SK-N-SH treated with all-trans-retinoic acid at 6 μM for 48 hours (cell line): ENCODE results near the gene HRCT1.

ENCODE experiments used
- ATAC-seq: fragments of 200-7000 bp; cut with Tn5 transposase; 3 replicates; pipeline ENCODE4 v1.9.1; 2020; ENCODE audit warnings: mild to moderate bottlenecking, moderate library complexity
- ARNTL ChIP-seq: fragments of 450-650 bp; formaldehyde crosslinking; IDR thresholded peaks from 2 replicates; pipeline ENCODE4 v1.5.0; 2020; ENCODE audit warnings: low read depth, mild to moderate bottlenecking, moderate library complexity, borderline replicate concordance
- BACH2 ChIP-seq: fragments of 250-450 bp; sonication (Bioruptor Pico); IDR thresholded peaks from 2 replicates; pipeline ENCODE4 v1.9.0; 2021; ENCODE audit warnings: mild to moderate bottlenecking, borderline replicate concordance
- CREB5 ChIP-seq: fragments of 250-450 bp; sonication (Bioruptor Pico); IDR thresholded peaks from 2 replicates; pipeline ENCODE4 v1.5.1; 2020; ENCODE audit warnings: low read depth, mild to moderate bottlenecking, moderate library complexity
- CSDC2 ChIP-seq: fragments of 250-450 bp; sonication (Bioruptor Pico); IDR thresholded peaks from 2 replicates; pipeline ENCODE4 v1.5.0; 2020; ENCODE audit warnings: mild to moderate bottlenecking, moderate library complexity
- ESRRG ChIP-seq: fragments of 250-450 bp; sonication (Bioruptor Pico); IDR thresholded peaks from 2 replicates; pipeline ENCODE4 v1.6.1; 2021; ENCODE audit warnings: mild to moderate bottlenecking
- GLIS3 ChIP-seq: fragments of 250-450 bp; sonication (Bioruptor Pico); IDR thresholded peaks from 2 replicates; pipeline ENCODE4 v1.5.0; 2020; ENCODE audit warnings: mild to moderate bottlenecking, moderate library complexity
- ISL1 ChIP-seq: fragments of 250-450 bp; sonication (Bioruptor Pico); IDR thresholded peaks from 2 replicates; pipeline ENCODE4 v2.1.2; 2022; ENCODE audit warnings: mild to moderate bottlenecking, moderate library complexity
- OSR1 ChIP-seq: fragments of 250-450 bp; sonication (Bioruptor Pico); IDR thresholded peaks from 2 replicates; pipeline ENCODE4 v1.8.0; 2022; ENCODE audit warnings: moderate library complexity, mild to moderate bottlenecking, inconsistent platforms
- POU6F1 ChIP-seq: fragments of 250-450 bp; sonication (Bioruptor Pico); IDR thresholded peaks from 2 replicates; pipeline ENCODE4 v1.8.0; 2021; ENCODE audit warnings: low read depth, mild to moderate bottlenecking, moderate library complexity, borderline replicate concordance
- RARB ChIP-seq: fragments of 250-450 bp; sonication (Bioruptor Pico); IDR thresholded peaks from 2 replicates; pipeline ENCODE4 v1.8.0; 2021; ENCODE audit warnings: mild to moderate bottlenecking, moderate library complexity
- SNAI2 ChIP-seq: fragments of 250-450 bp; sonication (Bioruptor Pico); IDR thresholded peaks from 2 replicates; pipeline ENCODE4 v1.5.0; 2020; ENCODE audit warnings: mild to moderate bottlenecking, moderate library complexity
- TCF4 ChIP-seq: fragments of 250-450 bp; sonication (Bioruptor Pico); IDR thresholded peaks from 2 replicates; pipeline ENCODE4 v1.8.0; 2021; ENCODE audit warnings: mild to moderate bottlenecking, moderate library complexity, borderline replicate concordance
- TOX ChIP-seq: fragments of 250-450 bp; sonication (Bioruptor Pico); IDR thresholded peaks from 2 replicates; pipeline ENCODE4 v1.8.0; 2021; ENCODE audit warnings: mild to moderate bottlenecking, moderate library complexity, borderline replicate concordance
- ZC3H10 ChIP-seq: fragments of 250-450 bp; sonication (Bioruptor Pico); IDR thresholded peaks from 2 replicates; pipeline ENCODE4 v1.5.1; 2021; ENCODE audit warnings: mild to moderate bottlenecking, moderate library complexity
- ZFP3 ChIP-seq: fragments of 250-450 bp; sonication (Bioruptor Pico); IDR thresholded peaks from 2 replicates; pipeline ENCODE4 v1.5.0; 2020; ENCODE audit warnings: mild to moderate bottlenecking, moderate library complexity
- ZFP30 ChIP-seq: fragments of 450-650 bp; formaldehyde crosslinking; IDR thresholded peaks from 2 replicates; pipeline ENCODE4 v1.5.0; 2022; ENCODE audit warnings: mild to moderate bottlenecking, moderate library complexity
- ZNF565 ChIP-seq: fragments of 450-650 bp; formaldehyde crosslinking; conservative IDR thresholded peaks from 2 replicates; pipeline ENCODE4 v1.5.0; 2020; ENCODE audit warnings: low read depth, mild to moderate bottlenecking, moderate library complexity
- ZNF70 ChIP-seq: fragments of 450-650 bp; formaldehyde crosslinking; IDR thresholded peaks from 2 replicates; pipeline ENCODE4 v1.5.0; 2020; ENCODE audit warnings: mild to moderate bottlenecking, moderate library complexity
- ZNF8 ChIP-seq: fragments of 450-650 bp; formaldehyde crosslinking; IDR thresholded peaks from 2 replicates; pipeline ENCODE4 v1.5.0; 2020; ENCODE audit warnings: mild to moderate bottlenecking, moderate library complexity

The HRCT1 gene

GRCh38 chr9:35917261-35917660 is 11.3 kb downstream of the HRCT1 start:
- TF ChIP-seq ZFP30 (no peak), POU6F1 (CRISPR knock-in tag) (no peak), CREB5 (CRISPR knock-in tag) (no peak), ISL1 (CRISPR knock-in tag) (no peak), TCF4 (CRISPR knock-in tag) (no peak), ARNTL (CRISPR knock-in tag) (no peak), ZC3H10 (CRISPR knock-in tag) (no peak), ZFP3 (CRISPR knock-in tag) (no peak), ZNF565 (CRISPR knock-in tag) (no peak), ZNF70 (CRISPR knock-in tag) (no peak), OSR1 (CRISPR knock-in tag) (no peak)
- no peak for ATAC-seq

GRCh38 chr9:35918780-35919179 is 12.8 kb downstream of the HRCT1 start:
- ATAC-seq, result no peak
- TF ChIP-seq ZNF70 (CRISPR knock-in tag) (no peak), TOX (CRISPR knock-in tag) (no peak), POU6F1 (CRISPR knock-in tag) (no peak), BACH2 (CRISPR knock-in tag) (no peak), ZNF8 (no peak), ESRRG (CRISPR knock-in tag) (no peak), ARNTL (CRISPR knock-in tag) (no peak)

- ATAC-seq, result no peak
- TF ChIP-seq ARNTL (CRISPR knock-in tag), result no peak
- no peak for TF ChIP-seq GLIS3 (CRISPR knock-in tag)
- TF ChIP-seq ZNF565 (CRISPR knock-in tag), result no peak
- no peak for TF ChIP-seq ZNF70 (CRISPR knock-in tag)
- TF ChIP-seq ISL1 (CRISPR knock-in tag), result no peak
- no peak for TF ChIP-seq ZFP30
- TF ChIP-seq TOX (CRISPR knock-in tag), result no peak
- TF ChIP-seq BACH2 (CRISPR knock-in tag), result no peak
- TF ChIP-seq SNAI2 (CRISPR knock-in tag), result no peak
- TF ChIP-seq ZC3H10 (CRISPR knock-in tag), result no peak
- no peak for TF ChIP-seq ZNF8
- no peak for TF ChIP-seq CSDC2 (CRISPR knock-in tag)
- no peak for TF ChIP-seq TCF4 (CRISPR knock-in tag)
- no peak for TF ChIP-seq POU6F1 (CRISPR knock-in tag)
- no peak for TF ChIP-seq RARB (CRISPR knock-in tag)
Observed at GRCh38 chr9:35919212-35920008, 13.4 kb downstream of the HRCT1 start.

GRCh38 chr9:35920051-35920620 is 14.1 kb downstream of the HRCT1 start:
- TF ChIP-seq TOX (CRISPR knock-in tag), result no peak
- TF ChIP-seq ZFP3 (CRISPR knock-in tag), result no peak
- no peak for ATAC-seq
